HepG2 (cell line): ENCODE results near the gene STYXL1. TPM values are rescaled to one million over a fixed set of nuclear protein-coding genes. Genes with fewer than 3 reads are reported as not detected.

ENCODE experiments used
- ATAC-seq: fragments of 200-7000 bp; cut with Tn5 transposase; 3 replicates; pipeline ENCODE4 v1.9.1; 2020; ENCODE audit warnings: mild to moderate bottlenecking, moderate library complexity
- BruUV-seq: library from RNA; stranded (reverse); fragments of 400-500 nt; replicated peaks from 2 replicates; lab custom pipeline; 2021; lab: Mats Ljungman, UMichigan
- CTCF ChIA-PET: fragments of 300-600 bp; formaldehyde crosslinking; extraction: SDS; loops from one replicate; lab custom pipeline; 2021; ENCODE audit warnings: low total read pairs, inconsistent platforms, low intra/inter-chr PET ratio; lab: Yijun Ruan, JAX
- POLR2A ChIA-PET: fragments of 350-600 bp; sonication (Branson Sonifier 250); formaldehyde crosslinking; loops from one replicate; lab custom pipeline; 2020; ENCODE audit warnings: antibody characterized with exemption, inconsistent platforms; lab: Yijun Ruan, JAX
- DNase-seq: peaks from one replicate; pipeline ENCODE4 v3.0.0-alpha.2; 2015; ENCODE audit warnings: low spot score
- FAIRE-seq: peaks from 3 replicates; lab custom pipeline; 2011; peaks lifted over from hg19 to GRCh38; lab: Jason Lieb, UNC
- H2AFZ ChIP-seq: one replicate; pipeline ENCODE4 v1.6.1; 2011; ENCODE audit warnings: low read length, inconsistent platforms
- H3K27ac ChIP-seq: fragments of 300-600 bp; 3 replicates; pipeline ENCODE4 v1.8.0; 2011; ENCODE audit warnings: mixed run types, mild to moderate bottlenecking, mixed read lengths, low read length, inconsistent platforms; ENCODE audit not compliant: insufficient read depth; ENCODE audit errors: extremely low read length
- H3K27me3 ChIP-seq, 2 experiments: fragments of 200-600 bp in 1 of 2; 2 replicates in 1 of 2; 3 replicates in 1 of 2; pipeline versions ENCODE4 v1.6.0 to v1.8.0; 2011; ENCODE audit warnings: low read length in 2 of 2, mild to moderate bottlenecking in 2 of 2, moderate library complexity in 2 of 2, inconsistent platforms in 1 of 2; ENCODE audit not compliant: insufficient read depth in 2 of 2, control insufficient read depth in 1 of 2
- H3K36me3 ChIP-seq, 2 experiments: fragments of 200-600 bp in 1 of 2; replicated peaks in 1 of 2; 2 replicates in 1 of 2; 3 replicates in 1 of 2; pipeline versions ENCODE4 v1.5.1 to v1.8.0; 2011; ENCODE audit warnings: low read length in 2 of 2, inconsistent platforms in 1 of 2; ENCODE audit not compliant: insufficient read depth in 2 of 2, control insufficient read depth in 1 of 2
- H3K4me1 ChIP-seq: 2 replicates; pipeline ENCODE4 v1.5.1; 2012; ENCODE audit warnings: low read length, inconsistent platforms; ENCODE audit not compliant: insufficient read depth
- H3K4me2 ChIP-seq: 2 replicates; pipeline ENCODE4 v1.6.0; 2011; ENCODE audit warnings: low read depth, low read length, inconsistent platforms
- H3K4me3 ChIP-seq, 3 experiments: fragments of 200-600 bp in 1 of 3; sonication (generic), shearing (Covaris generic) in 1 of 3; replicated peaks in 1 of 3; 2 replicates each; pipeline ENCODE4 v1.5.1; 2011 to 2016; ENCODE audit warnings: low read length in 3 of 3, inconsistent platforms in 2 of 3, low read depth in 2 of 3, mild to moderate bottlenecking in 2 of 3, control low read depth in 1 of 3, mixed read lengths in 1 of 3; ENCODE audit not compliant: insufficient read depth in 1 of 3
- H3K79me2 ChIP-seq: one replicate; pipeline ENCODE4 v1.6.1; 2011; ENCODE audit warnings: low read length, inconsistent platforms; ENCODE audit not compliant: insufficient read depth
- H3K9ac ChIP-seq: 2 replicates; pipeline ENCODE4 v1.6.0; 2011; ENCODE audit warnings: mild to moderate bottlenecking, low read depth, low read length, inconsistent platforms; ENCODE audit not compliant: insufficient read depth
- H3K9me3 ChIP-seq: 2 replicates; pipeline ENCODE4 v1.5.1; 2012; ENCODE audit warnings: mild to moderate bottlenecking, low read length
- H4K20me1 ChIP-seq: 2 replicates; pipeline ENCODE4 v1.6.0; 2011; ENCODE audit warnings: inconsistent platforms, mild to moderate bottlenecking, low read length, moderate library complexity; ENCODE audit not compliant: insufficient read depth
- CCDC6 ChIP-seq: sonication (generic); formaldehyde crosslinking; IDR thresholded peaks from 2 replicates; pipeline ENCODE4 v1.8.1; 2022; ENCODE audit warnings: mild to moderate bottlenecking, missing genetic modification reagents, moderate library complexity
- CSRNP2 ChIP-seq: sonication (generic); formaldehyde crosslinking; conservative IDR thresholded peaks from 2 replicates; pipeline ENCODE4 v1.8.0; 2022; ENCODE audit warnings: low read depth, missing genetic modification reagents
- DRAP1 ChIP-seq: IDR thresholded peaks from 2 replicates; pipeline ENCODE4 v1.6.1; 2016; ENCODE audit warnings: missing genetic modification reagents, missing compliant biosample characterization
- IKZF1 ChIP-seq: fragments of 450-650 bp; IDR thresholded peaks from 2 replicates; pipeline ENCODE4 v1.7.1; 2016
- JARID2 ChIP-seq: sonication (generic); formaldehyde crosslinking; IDR thresholded peaks from 2 replicates; pipeline ENCODE4 v1.8.1; 2023; ENCODE audit warnings: missing genetic modification reagents, inconsistent platforms; ENCODE audit not compliant: insufficient replicate concordance
- KLF6 ChIP-seq: IDR thresholded peaks from 2 replicates; pipeline ENCODE4 v1.8.0; 2016; ENCODE audit warnings: missing biosample characterization, missing genetic modification reagents
- MAF1 ChIP-seq: sonication (generic); formaldehyde crosslinking; IDR thresholded peaks from 2 replicates; pipeline ENCODE4 v1.5.0; 2020; ENCODE audit warnings: missing genetic modification reagents, borderline replicate concordance
- MIER2 ChIP-seq: IDR thresholded peaks from 2 replicates; pipeline ENCODE4 v1.6.1; 2016; ENCODE audit warnings: missing biosample characterization, missing genetic modification reagents
- PATZ1 ChIP-seq: sonication (generic); formaldehyde crosslinking; IDR thresholded peaks from 2 replicates; pipeline ENCODE4 v1.4.0; 2020; ENCODE audit warnings: missing genetic modification reagents
- PRPF4 ChIP-seq: fragments of 200-400 bp; formaldehyde crosslinking; IDR thresholded peaks from 2 replicates; pipeline ENCODE4 v1.6.1; 2016; ENCODE audit warnings: low read length, low read depth; ENCODE audit not compliant: poor library complexity, severe bottlenecking
- SCMH1 ChIP-seq: sonication (generic); formaldehyde crosslinking; IDR thresholded peaks from 2 replicates; pipeline ENCODE4 v1.9.0; 2021; ENCODE audit warnings: missing genetic modification reagents, mild to moderate bottlenecking, borderline replicate concordance
- SOX13 ChIP-seq, 3 experiments: fragments of 450-650 bp in 1 of 3; sonication (generic) in 1 of 3; formaldehyde crosslinking in 1 of 3; IDR thresholded peaks in 2 of 3; conservative IDR thresholded peaks in 1 of 3; 2 replicates each; pipeline versions ENCODE4 v1.5.0 to v1.6.1; 2016 to 2020; ENCODE audit warnings: antibody characterized with exemption in 1 of 3, mild to moderate bottlenecking in 1 of 3, missing compliant biosample characterization in 1 of 3, missing genetic modification reagents in 1 of 3, moderate library complexity in 1 of 3
- TCF12 ChIP-seq, 2 experiments: fragments of 450-650 bp in 1 of 2; sonication (generic) in 1 of 2; formaldehyde crosslinking in 1 of 2; IDR thresholded peaks; 2 replicates each; pipeline versions ENCODE4 v1.6.1 to v1.8.0; 2017 to 2022; ENCODE audit warnings: antibody characterized with exemption in 1 of 2, mild to moderate bottlenecking in 1 of 2, missing genetic modification reagents in 1 of 2, moderate library complexity in 1 of 2
- TEAD2 ChIP-seq: sonication (generic); formaldehyde crosslinking; IDR thresholded peaks from 2 replicates; pipeline ENCODE4 v1.9.0; 2021; ENCODE audit warnings: missing genetic modification reagents
- THAP11 ChIP-seq: IDR thresholded peaks from 2 replicates; pipeline ENCODE4 v1.6.1; 2016; ENCODE audit warnings: missing biosample characterization, missing genetic modification reagents
- ZKSCAN5 ChIP-seq: sonication (generic); formaldehyde crosslinking; IDR thresholded peaks from 2 replicates; pipeline ENCODE4 v1.5.1; 2020; ENCODE audit warnings: mild to moderate bottlenecking, missing genetic modification reagents
- ZNF17 ChIP-seq: sonication (generic); formaldehyde crosslinking; IDR thresholded peaks from 2 replicates; pipeline ENCODE4 v1.5.0; 2020; ENCODE audit warnings: mild to moderate bottlenecking, missing genetic modification reagents
- ZNF496 ChIP-seq: sonication (generic); formaldehyde crosslinking; IDR thresholded peaks from 2 replicates; pipeline ENCODE4 v1.8.1; 2023; ENCODE audit warnings: mild to moderate bottlenecking, moderate library complexity, missing genetic modification reagents; ENCODE audit not compliant: insufficient replicate concordance
- ZNF724P ChIP-seq: sonication (generic); formaldehyde crosslinking; IDR thresholded peaks from 2 replicates; pipeline ENCODE4 v1.8.0; 2022; ENCODE audit warnings: missing genetic modification reagents, borderline replicate concordance
- ZSCAN9 ChIP-seq: IDR thresholded peaks from 2 replicates; pipeline ENCODE4 v1.6.1; 2016; ENCODE audit warnings: borderline replicate concordance
- WGBS: methylation state at CpG from one replicate; pipeline ENCODE4 v1.1.6; 2017; ENCODE audit warnings: low lambda C conversion rate; 5-methylcytosine and 5-hydroxymethylcytosine counted together
- in situ Hi-C: cut with HindIII; loops from 2 replicates; pipeline ENCODE4 v1.10.0; 2017; ENCODE audit warnings: low pct_unique_long_range_greater_than_20kb; ENCODE audit not compliant: extremely low pct_ligation_motif_present
- intact Hi-C: fragments of 100-400 bp; cut with micrococcal nuclease; formaldehyde crosslinking; loops from one replicate; pipeline ENCODE4 v1.10.0; 2022; ENCODE audit not compliant: unreplicated experiment
- polyA plus RNA-seq, 8 experiments: library from polyadenylated mRNA; depleted of rRNA in 3 of 8; stranded (reverse) in 7 of 8; unstranded in 1 of 8; fragments of >200 nt; fragmentation: Illumina TruSeq in 4 of 8; extraction: Trizol in 4 of 8; gene quantifications; 2 replicates each; pipeline versions ENCODE4 v1.2.1 to v1.2.3, GENCODE V29; 2011 to 2016; ENCODE audit warnings: low read depth in 4 of 8, missing spikeins in 1 of 8, mixed read lengths in 1 of 8; ENCODE audit not compliant: insufficient read depth in 1 of 8
- total RNA-seq, 5 experiments: library from RNA; depleted of rRNA; stranded (reverse); fragments of >200 nt; fragmentation: Illumina TruSeq; extraction: Trizol; gene quantifications; 2 replicates each; pipeline ENCODE4 v1.2.3, GENCODE V29; 2016; ENCODE audit warnings: low read depth in 1 of 5

The STYXL1 gene
- total and polyA plus RNA-seq, 2 of the 13 experiments (the other 11 are each of a cell fraction or from before 2014, with no cell fraction given) = 23.9 to 38.3 TPM

GRCh38 chr7:76037310-76037709 is 10.5 kb downstream of the STYXL1 start:
- Histone ChIP-seq H3K36me3 (no peaks in the 10 kb centered on the region; a peak in 2 of 5 replicates), H3K27me3 (no peaks in the 10 kb centered on the region), H3K9me3 (no peaks in the 10 kb centered on the region), H2AFZ (no peak overlapping the region), H3K4me1 (no peaks in the 10 kb centered on the region), H3K4me3 (no peak overlapping the region), H3K9ac (no peak overlapping the region), H4K20me1 (no peaks in the 10 kb centered on the region), H3K79me2 (no peaks in the 10 kb centered on the region), H3K27ac (no peak overlapping the region), H3K4me2 (no peak overlapping the region)
- CTCF ChIA-PET = no interaction called here
- ATAC-seq (no peak; the same call in 2 of the 3 replicates), DNase-seq (no peak), FAIRE-seq (no peak)
- 79% methylated on average over 2 of the region's 5 CpGs for WGBS
- POLR2A ChIA-PET = interaction anchor here (1.5 kb wide), 1 partner anchor 10 kb away, joined by 8 read pairs; the partner anchor contains the start of genes MDH2 and STYXL1
- in situ Hi-C loops (no loop called here), intact Hi-C loops (no loop called here)
- TF ChIP-seq ZNF17 (no peak), MIER2 (CRISPR knock-in tag) (no peak), IKZF1 (no peak), CCDC6 (CRISPR knock-in tag) (no peak), JARID2 (CRISPR knock-in tag) (no peak), DRAP1 (CRISPR knock-in tag) (no peak), MAF1 (CRISPR knock-in tag) (no peak), SOX13 (IDR thresholded peaks at IDR 0.05) (no peak), SOX13 (CRISPR knock-in tag; conservative IDR thresholded peaks at IDR 0.05 in 1 of 2, IDR thresholded peaks at IDR 0.05 in 1 of 2) (no peak), PATZ1 (CRISPR knock-in tag) (no peak), ZSCAN9 (no peak), ZNF496 (CRISPR knock-in tag) (no peak), KLF6 (CRISPR knock-in tag) (no peak), ZKSCAN5 (no peak), SCMH1 (CRISPR knock-in tag) (no peak), TCF12 (IDR thresholded peaks at IDR 0.05) (no peak), TCF12 (CRISPR knock-in tag; IDR thresholded peaks at IDR 0.05) (no peak), PRPF4 (no peak), ZNF724P (CRISPR knock-in tag) (no peak), TEAD2 (CRISPR knock-in tag) (no peak), CSRNP2 (CRISPR knock-in tag) (no peak), THAP11 (no peak)
- BruUV-seq = no TSS peak
